NOMO-1 (cell line): Measurements from ENCODE around the gene AMPD2.
A peak's percentile ranks its signal among the peaks of the same experiment; 100 is the strongest.
"Not testable (repeated sequence)": the region's sequence is repeated elsewhere in the genome, so short reads cannot be mapped to it uniquely, and the experiment has no call there.

Experiments used
- DNase-seq, 2 experiments: peaks; one replicate each; lab custom pipeline; 2025; ENCODE audit not compliant: unreplicated experiment in 2 of 2; lab: John Stamatoyannopoulos, UW

The AMPD2 gene

DNA sequence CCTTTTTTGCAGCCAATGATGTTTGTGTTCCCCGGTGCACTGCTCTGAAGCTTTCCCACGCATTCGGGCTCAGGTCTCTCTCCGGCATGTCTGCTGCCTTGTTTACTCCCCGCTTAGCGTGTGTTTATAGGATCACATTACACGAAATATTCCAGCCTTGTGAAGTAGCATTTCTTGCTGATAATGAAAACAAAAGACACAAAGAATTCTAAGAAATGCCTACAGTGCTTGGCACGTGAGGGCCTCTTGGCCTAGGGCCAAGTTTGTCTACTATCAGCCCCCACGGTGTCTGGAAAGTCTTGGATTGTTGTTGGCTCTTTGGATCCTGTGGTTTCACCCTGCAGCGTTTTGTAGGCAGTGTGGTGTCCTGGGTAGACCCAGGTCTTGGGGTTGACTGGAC, 25.0 kb downstream of the AMPD2 start:
- no peak for DNase-seq

DNA sequence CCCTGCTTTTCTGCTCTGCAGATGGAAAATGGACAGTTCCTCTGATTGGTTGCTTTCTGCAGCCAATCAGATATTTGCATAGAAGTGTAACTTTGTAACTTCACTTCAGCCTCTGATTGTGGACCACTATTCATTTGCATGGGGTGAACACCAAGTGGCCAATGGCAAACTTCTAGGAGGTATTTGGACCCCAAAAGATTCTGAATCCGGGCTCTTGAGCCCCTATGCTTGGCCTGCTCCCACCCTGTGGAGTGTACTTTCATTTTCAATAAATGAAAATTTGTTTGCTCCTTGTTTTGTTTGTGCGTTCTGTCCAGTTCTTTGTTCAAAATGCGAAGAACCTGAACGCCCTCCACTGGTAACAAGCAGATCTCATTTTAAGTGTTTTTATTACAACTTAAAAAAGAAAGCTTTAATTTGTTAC, 29.9 kb downstream of the AMPD2 start:
- DNase-seq: no peak

DNA sequence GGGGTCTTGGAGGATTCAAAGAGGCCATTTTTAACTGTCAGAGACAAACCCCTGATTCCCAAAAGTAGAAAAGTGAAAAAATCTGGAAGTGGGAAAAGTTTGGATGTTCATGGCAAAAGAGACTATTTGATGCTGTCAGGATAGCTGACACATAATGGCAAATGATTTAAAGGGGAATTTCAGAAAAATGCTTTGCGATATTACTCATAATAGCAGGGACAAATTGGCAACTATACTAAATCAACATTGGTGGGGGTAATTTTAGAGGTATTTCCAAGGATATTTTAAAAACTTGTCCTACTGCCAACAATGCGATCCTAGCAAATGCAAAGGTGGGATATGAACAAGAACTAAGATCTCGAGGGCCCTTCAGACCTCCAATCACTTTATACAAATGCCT, 31.0 kb downstream of the AMPD2 start:
- no peak for DNase-seq

DNA sequence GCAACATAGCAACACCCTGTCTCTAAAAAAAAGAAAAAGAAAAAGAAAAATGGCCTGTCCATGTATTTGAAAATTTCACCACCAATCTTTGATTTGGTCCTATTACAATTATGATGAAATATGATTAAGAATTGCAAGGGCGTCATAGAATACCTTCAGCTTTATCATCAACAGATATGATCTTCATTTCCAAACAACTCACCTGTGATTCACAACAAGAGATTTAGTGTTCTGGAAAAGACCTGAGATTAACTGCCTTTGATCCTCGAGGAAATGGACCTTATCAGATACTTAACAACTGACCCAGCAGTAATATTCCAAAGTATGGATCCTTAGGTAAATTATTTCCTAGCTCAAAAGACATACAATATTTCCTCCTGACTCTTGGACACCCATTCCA, 32.8 kb downstream of the AMPD2 start:
- no peak for DNase-seq

DNA sequence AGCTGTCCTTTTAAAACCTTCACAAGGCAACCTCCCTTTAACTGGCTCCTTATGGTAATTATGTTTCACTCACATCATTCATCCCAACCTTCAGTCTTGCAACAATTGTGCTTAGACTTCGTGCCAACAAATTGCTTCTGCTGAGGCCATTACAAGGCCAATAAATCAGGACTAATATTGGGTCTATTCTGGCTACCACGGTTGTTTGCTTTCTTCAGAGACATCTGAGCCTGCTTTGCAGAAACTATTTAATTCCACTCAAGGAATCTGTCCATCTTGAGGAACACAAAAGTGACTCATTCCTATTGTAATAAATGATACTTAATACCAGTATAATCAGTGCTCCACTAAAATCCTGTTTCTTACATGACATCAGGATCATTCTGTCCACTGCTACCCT, 33.7 kb downstream of the AMPD2 start:
- DNase-seq: no peak

DNA sequence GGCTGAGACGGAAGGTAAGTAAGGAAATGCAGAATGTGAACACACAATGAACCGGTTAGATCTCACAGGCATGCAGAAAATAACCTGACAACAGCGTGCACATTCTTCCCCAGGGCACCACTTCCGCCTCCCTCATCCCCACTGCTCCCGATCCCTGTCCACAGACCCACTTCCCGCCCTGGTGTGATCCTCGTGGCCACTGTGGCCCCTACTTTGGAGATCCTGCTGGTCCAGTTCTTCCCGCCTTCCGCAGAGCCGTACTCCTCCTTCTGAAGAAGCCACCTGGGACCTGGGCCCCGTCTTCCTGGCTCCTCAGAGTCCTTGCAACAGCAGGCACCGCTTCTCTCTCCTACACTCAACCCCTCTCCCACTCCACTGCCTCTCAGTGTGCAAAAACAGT, 34.9 kb downstream of the AMPD2 start:
- DNase-seq: no peak

DNA sequence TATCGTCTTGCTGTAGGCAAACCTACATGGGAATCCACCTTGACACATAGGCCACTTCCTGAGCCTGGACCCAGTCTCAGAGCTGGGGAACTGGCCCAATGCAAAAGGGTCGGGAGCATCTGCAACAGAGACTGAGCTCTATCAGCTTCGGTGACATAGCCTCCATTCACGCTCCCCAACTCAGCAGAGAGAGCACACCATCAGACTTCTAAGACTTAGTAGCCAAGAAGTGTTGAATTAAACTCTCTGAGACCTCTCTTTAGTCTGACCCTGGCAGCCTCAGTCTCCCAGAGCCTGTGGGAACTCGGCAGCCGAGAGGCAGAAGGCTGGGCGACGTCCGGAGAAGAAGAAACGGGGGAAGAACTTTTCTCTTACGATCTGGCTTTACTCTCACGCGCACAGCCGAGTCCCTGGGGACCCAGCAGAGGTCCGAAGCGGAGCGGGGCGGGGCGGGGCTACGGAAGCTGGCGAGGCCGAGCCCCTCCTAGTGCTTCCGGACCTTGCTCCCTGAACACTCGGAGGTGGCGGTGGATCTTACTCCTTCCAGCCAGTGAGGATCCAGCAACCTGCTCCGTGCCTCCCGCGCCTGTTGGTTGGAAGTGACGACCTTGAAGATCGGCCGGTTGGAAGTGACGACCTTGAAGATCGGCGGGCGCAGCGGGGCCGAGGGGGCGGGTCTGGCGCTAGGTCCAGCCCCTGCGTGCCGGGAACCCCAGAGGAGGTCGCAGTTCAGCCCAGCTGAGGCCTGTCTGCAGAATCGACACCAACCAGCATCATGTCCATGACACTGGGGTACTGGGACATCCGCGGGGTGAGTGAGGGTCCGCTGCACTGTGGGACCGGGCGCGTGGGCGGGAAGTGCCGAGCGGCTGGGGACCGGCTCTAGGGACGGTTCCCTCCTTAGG, 36.2 kb downstream of the AMPD2 start, which contains the start of gene GSTM4:
Gene GSTM4 (plus strand): TSS at position 485 of the 905 bp plus-strand sequence. CDS start 291 bp downstream, at position 776.
- DNase-seq: peak; percentile 69 to 79

DNA sequence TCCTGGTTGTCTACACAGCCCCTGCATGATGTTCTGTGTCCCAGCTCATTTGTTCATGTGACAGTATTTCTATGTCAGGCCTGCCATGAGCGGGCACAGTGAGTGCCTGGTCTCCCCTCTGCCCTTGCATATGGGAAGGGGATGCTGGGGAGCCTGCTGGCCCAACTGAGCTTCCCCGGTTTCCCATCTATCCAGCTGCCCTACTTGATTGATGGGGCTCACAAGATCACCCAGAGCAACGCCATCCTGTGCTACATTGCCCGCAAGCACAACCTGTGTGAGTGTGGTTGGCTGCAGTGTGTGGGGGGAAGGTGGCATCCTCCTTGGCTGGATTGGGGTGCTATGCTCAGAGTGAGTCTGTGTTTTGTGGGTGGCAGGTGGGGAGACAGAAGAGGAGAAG, 37.8 kb downstream of the AMPD2 start:
- no peak for DNase-seq

DNA sequence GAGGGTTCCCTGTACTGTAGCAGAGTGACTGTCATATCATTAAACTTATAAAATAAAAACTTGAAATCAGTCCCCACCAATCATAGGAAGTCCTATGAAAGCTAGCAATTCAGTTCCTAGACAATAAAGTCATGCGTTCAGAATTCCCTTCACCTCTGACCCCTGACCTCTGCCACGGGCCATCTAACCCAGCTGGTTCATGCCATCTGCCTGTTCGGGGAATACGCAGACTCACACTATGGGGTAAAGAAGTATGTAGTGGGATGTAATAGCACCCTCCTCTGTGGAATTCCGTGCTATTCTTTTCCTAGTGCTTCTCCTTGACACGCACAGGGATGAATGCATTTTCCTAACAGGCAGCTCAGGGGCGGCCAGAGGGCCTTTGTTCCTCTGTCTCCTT, 38.3 kb downstream of the AMPD2 start:
- DNase-seq: no peak

DNA sequence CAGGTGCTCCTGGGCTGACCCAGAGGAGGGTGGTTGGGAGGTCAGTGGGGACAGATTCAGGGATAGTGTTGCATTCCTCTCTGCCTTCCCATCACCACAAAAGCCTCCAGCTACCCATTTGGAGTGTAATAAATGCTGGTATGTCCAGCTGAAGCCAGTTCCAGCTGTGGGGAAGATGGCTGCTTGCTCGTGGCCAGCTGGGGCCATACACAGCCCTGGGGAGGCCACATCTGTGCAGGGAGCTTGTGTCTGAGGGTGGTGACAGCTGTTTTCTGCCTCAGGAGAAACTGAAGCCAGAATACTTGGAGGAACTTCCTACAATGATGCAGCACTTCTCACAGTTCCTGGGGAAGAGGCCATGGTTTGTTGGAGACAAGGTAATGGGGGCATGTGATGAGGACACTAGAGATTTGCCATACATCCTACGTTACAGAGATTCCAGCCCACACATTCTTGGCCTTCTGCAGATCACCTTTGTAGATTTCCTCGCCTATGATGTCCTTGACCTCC, 39.0 kb downstream of the AMPD2 start:
- no peak for DNase-seq

DNA sequence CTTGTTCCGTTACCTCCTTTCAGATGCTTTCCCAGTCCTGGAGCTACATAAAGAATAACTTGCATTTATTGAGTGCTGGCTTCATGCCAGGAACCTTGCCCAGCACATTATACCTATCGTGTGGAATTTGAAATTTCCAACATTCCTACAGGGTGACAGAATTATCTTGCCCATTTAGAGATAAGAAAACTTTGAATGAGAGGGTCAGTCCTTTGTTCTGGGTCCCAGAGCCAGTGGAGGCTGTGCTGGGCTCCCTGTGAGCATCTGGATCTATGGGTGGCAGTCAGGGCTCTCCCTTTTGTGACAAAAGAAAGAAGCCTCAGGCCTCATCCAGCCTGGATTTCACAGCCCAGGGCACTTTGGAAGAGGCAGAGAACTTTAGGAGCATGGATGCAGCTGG, 39.5 kb downstream of the AMPD2 start:
- DNase-seq: no peak

DNA sequence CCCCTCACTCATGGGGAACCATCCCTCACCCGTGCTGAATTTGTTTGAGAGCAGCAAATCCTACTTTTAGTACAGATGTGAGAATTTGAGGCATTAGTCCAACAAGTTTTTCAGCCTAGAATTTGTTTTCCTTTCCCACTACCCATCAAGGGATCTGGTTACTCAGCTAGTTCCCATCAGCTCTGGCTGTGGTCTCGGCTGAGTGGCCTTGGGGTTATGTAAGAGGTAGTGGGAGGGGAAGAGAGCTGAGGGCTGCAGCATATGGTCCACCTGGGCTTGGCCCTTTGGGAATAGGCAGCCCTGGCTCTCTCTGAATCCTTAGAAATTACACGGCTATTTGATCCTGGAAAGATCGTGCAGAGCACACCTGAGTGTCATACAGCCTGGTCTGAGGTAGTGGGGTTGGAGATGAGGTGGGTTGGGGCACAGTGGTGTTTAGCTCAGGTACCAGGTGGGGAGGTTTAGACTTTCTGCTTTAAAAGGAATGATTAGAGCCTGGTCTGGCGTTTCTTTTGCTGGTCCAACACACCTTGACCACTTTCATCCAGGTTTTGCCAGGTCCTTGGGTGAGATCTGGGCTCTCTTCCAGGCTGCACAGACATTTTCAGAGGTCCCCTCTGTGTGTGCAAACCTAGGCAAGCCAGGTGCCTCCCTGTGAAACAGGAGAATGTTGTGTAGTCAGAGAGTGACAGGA, 40.5 kb downstream of the AMPD2 start:
- peak in 1 of 2 experiments; percentile 12 for DNase-seq

DNA sequence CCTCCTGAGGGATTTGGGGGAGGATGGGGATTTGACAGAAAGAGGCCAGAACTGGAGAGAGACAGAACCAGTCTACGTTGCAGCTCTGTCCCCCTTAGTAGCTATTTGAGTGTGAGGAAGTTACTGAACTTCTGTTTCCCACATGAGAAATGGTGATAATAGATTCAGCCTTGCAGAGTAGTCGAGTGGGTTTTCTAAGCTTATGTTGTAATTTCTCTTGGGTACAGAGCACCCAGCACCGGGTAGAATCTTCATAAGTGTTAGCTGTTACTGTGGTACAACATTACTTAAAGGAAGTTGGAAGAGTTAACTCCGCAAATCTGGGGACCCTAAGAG, 41.0 kb downstream of the AMPD2 start:
- peak; percentile 8 to 33 for DNase-seq

DNA sequence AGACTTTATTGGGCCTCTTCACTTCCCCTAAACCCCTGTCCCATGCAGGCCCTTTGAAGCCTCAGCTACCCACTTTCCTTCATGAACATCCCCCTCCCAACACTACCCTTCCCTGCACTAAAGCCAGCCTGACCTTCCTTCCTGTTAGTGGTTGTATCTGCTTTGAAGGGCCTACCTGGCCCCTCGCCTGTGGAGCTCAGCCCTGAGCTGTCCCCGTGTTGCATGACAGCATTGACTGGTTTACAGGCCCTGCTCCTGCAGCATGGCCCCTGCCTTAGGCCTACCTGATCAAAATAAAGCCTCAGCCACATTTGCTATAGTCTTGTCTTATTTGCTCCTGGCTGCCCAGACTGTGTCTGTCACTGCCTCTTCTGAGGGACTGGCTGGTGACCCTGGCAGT, 41.8 kb downstream of the AMPD2 start:
- no peak for DNase-seq

DNA sequence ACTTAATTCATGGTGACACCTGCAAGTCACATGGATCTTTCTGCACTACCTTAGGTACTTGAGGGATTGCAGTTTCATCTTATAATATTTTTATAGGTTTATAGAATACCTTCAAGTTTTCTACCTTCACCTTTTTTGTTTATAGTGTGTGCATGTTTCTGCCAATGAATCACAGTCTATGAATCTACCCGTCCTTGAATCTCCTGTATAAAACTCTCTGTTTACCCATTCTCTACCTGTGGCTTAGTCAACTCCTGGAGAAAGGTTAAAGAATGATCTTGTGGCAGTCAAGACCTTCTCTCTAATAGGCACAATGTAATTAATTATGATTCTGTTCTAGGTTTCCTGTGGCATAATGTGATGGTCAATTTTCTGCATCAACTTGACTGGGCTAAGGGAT, 45.0 kb downstream of the AMPD2 start:
- DNase-seq: no peak

DNA sequence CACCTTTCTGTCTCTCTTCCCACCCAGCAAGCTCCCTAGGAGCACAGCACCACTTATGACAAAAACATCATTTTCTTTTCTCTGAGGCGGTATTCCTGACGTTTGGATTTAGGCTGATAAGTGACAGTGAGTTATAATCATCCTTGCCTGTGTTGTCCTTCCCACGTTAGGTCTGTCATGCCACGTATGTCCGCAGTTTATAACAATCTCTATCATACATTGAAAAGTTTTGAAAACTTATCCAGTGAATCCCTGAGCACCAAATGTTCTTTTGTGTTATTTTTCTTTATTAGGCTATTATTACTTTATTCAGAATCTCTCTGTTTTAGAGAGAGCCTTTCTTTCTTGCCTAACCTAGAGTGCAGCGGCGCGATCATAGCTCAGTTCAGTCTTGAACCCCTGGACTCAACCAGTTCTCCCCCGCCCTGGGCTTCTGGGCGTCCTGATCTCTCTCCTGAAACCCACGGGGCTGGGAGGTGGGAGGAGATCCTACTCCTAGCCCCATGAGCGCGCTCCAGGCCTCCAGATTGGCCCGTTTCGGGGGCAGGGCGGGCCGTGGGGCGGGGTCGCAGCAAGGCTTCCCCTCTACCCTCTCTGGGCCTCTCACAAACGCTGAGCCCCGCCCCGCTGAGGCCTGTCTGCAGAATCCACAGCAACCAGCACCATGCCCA, 48.0 kb downstream of the AMPD2 start, which contains the start of gene GSTM2:
Gene GSTM2 (plus strand): TSS at position 606 of the 671 bp plus-strand sequence. CDS start 59 bp downstream, at position 665.
- peak; percentile 65 to 72 for DNase-seq

DNA sequence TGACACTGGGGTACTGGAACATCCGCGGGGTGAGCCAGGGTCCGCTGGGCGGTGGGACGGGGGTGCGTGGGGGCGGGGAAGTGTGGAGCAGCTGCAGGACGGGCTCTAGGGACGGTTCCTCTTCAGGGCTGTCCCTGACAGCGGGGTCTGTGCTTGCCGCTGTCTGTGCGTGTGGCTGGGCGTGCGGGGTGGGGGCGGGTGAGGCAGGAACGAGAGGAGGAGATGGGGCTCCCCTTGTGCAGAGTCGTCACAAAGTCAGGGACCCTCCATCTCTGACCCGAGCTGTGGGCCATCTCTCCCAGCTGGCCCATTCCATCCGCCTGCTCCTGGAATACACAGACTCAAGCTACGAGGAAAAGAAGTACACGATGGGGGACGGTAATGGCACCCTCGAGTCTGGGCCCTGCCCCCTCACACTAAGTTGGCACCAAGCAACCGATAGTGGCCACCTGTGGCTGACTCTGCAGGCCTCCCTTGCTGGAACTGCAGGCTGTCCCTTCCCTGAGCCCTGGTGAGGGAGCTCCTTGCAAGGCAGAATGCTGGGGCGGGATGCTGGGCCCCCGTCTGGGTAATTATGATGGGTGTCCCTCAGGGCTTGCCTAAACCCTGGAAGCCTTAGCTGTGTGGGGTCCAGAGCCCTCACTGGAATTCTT, 48.6 kb downstream of the AMPD2 start:
- DNase-seq: no peak

DNA sequence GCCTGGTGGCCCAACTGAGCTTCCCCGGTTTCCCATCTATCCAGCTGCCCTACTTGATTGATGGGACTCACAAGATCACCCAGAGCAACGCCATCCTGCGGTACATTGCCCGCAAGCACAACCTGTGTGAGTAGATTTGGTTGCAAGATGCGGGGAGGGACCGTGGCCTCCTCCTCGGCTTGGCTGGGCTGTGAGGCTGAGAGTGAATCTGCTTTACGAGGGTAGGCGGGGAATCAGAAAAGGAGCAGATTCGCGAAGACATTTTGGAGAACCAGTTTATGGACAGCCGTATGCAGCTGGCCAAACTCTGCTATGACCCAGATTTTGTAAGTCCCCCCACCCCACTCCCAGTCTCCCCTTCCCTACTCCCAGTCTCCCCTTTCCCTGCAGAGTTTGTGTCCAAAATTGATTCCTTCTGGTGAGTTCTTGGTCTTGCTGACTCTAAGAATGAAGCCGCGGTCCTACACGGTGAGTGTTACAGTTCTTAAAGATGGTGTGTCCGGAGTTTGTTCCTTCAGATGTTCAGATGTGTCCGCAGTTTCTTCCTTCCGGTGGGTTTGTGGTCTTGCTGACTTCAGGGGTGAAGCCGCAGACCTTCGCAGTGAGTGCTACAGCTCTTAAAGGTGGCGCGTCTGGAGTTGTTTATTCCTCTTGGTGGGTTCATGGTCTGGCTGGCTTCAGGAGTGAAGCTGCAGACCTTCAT, 49.8 kb downstream of the AMPD2 start:
- no peak for DNase-seq

DNA sequence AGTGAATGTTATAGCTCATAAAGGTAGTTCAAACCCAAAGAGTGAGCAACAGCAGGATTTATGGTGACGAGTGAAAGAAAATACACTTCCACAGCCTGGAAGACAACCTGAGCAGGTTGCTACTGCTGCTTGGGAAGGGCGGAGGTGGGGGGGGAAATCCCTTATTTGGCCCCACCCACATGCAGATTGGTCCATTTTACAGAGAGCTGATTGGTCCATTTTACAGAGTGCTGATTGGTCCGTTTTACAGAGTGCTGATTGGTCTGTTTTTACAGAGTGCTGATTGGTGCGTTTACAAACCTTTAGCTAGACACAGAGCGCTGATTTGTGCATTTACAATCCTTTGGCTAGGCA, 50.3 kb downstream of the AMPD2 start:
- DNase-seq: not testable (repeated sequence)

DNA sequence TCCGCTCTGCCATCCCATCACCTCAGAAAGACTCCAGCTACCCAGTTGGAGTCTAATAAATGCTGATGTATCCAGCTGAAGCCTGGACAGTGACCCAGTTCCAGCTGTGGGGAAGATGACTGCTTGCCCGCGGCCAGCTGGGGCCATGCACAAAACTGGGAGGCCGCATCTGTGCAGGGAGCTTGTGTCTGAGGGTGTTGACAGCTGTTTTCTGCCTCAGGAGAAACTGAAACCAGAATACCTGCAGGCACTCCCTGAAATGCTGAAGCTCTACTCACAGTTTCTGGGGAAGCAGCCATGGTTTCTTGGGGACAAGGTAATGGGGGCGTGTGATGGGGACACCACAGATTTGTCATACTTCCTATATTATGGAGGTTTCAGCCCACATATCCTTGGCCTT, 51.4 kb downstream of the AMPD2 start:
- DNase-seq: no peak
